Measurements from ENCODE around the gene TMEM151B. TPM values are rescaled to one million over a fixed set of nuclear protein-coding genes. Genes with fewer than 3 reads are reported as not detected.
A peak's percentile ranks its signal among the peaks of the same experiment; 100 is the strongest.

TMEM151B gene
- total and polyA plus RNA-seq, 10 of the 15 experiments (the other 5 are each of a cell fraction or from before 2014, with no cell fraction given), result 0.01 to 0.19 (median 0.05) TPM; not detected in 6

DNA sequence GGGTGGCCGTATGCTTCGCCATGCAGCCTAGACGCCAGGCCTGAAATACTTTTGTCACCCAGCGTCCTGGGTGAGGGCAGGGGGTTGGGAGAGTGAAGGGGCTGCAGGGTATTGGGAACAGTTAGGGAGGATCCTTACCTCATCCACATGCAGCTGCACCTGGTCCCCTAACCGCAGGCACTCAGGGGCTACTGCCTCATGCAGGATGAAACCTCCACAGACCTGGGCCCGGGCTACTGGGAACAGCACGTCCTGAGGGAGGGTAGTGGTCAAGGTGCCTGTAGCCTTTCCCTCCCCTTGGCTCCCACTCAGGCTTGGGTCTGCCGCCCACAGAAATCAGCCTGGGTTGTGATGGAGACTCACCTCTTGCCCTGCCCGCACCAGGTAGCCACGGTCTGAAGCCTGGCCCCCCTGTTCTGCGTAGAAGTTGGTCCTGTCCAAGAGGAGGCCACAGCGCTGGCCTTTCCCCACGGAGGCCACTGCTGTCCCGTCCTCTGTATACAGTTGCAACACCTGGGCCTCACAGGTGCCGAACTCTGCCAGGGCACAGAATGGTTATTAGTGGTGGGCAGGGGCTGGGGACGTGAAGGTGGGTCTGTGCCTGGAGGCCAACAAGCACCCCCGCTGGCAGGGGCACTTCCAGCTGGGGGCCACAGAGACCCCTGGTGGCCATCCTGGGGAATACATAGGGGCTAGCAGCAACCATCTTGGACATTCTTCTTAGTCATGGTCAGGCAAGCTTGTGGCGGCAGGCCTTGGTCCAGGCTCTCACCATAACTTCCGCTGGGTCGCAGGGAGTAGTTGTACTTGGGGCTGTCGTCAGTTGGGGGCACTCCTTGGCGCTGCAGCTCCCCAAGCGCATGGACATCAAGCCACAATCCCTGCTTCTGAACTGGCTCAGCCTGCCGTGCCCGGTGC is 34.3 kb downstream of the TMEM151B start:
- BruUV-seq (replicated peaks), result no TSS peak
- RAD21 ChIA-PET (ENCODE audit: unreplicated experiment), result interaction anchor here (1.0 to 2.8 kb wide), 4 partner anchors 34 to 208 kb away, joined by 3 to 22 read pairs (median 4); partner anchors contain the start of gene TMEM151B
- ATAC-seq (peak; percentile 86), FAIRE-seq (peak; percentile 35), DNase-seq (ENCODE audit: low read depth, low spot score) (no peak)
- SMC1A ChIA-PET (ENCODE audit: uncharacterized antibody, unreplicated experiment), result interaction anchor here (0.7 to 3.0 kb wide), 3 partner anchors 34 to 132 kb away, joined by 3 to 22 read pairs (median 4); no protein-coding TSS in a partner anchor
- no peaks in the 10 kb centered on the region for H3K9me3 ChIP-seq (replicated peaks; ENCODE audit: control insufficient read depth, insufficient read depth, low read length)
- no peaks in the 10 kb centered on the region for H4K20me1 ChIP-seq (ENCODE audit: control insufficient read depth, insufficient read depth)
- H3K27ac ChIP-seq (ENCODE audit: control insufficient read depth, insufficient read depth), result no peak overlapping the region
- no peak overlapping the region for H3K4me3 ChIP-seq
- in situ Hi-C loops (cut with MboI) (no loop called here), intact Hi-C loops (cut with micrococcal nuclease; ENCODE audit: unreplicated experiment) (loop anchor here (2.0 kb wide), 1 partner anchor 36 kb away; no protein-coding TSS in a partner anchor)
- H3K27me3 ChIP-seq (replicated peaks in 1 of 2; ENCODE audit: control insufficient read depth in 2 of 2, insufficient read depth in 2 of 2, low read length in 1 of 2), result no peaks in the 10 kb centered on the region
- H3K4me1 ChIP-seq (ENCODE audit: control insufficient read depth, insufficient read depth, low read length), result no peaks in the 10 kb centered on the region
- H3K36me3 ChIP-seq (ENCODE audit: control insufficient read depth in 2 of 2, insufficient read depth in 2 of 2, low read length in 1 of 2), result peaks cover 5 to 33% of the 10 kb centered on the region in 2 experiments; a peak in 3 of 4 replicates
- POLR2A ChIA-PET, result interaction anchor here (1.0 kb wide), 1 partner anchor 37 kb away, joined by 3 read pairs; no protein-coding TSS in a partner anchor
- 80% methylated on average over 25 of the region's 25 CpGs for WGBS (ENCODE audit: insufficient coverage, insufficient replicate concordance, low lambda C conversion rate, missing lambda C conversion rate)
- H3K4me2 ChIP-seq (ENCODE audit: control insufficient read depth, insufficient read depth), result no peak overlapping the region
- TF ChIP-seq STAT1 (conservative IDR thresholded peaks at IDR 0.05) (no peak), TCF12 (IDR thresholded peaks at IDR 0.05; ENCODE audit: low read depth, low read length) (0 out of 2 replicates have a peak, but pooled peaks have one; percentile 11), POLR2AphosphoS5 (IDR thresholded peaks at IDR 0.05; ENCODE audit: low read length) (0 out of 2 replicates have a peak, but pooled peaks have one; percentile 23), RAD21 (IDR thresholded peaks at IDR 0.05; ENCODE audit: insufficient read depth, low read depth, low read length) (peak; percentile 51), POLR2A (IDR thresholded peaks at IDR 0.05; ENCODE audit: low read depth, low read length) (0 out of 2 replicates have a peak, but pooled peaks have one; percentile 36), WRNIP1 (IDR thresholded peaks at IDR 0.05; ENCODE audit: borderline replicate concordance, low read depth, low read length) (no peak), NBN (IDR thresholded peaks at IDR 0.05) (no peak), SMC3 (IDR thresholded peaks at IDR 0.05; ENCODE audit: borderline replicate concordance, low read length) (peak; percentile 71; the same call in 1 of the 2 replicates), SMAD5 (IDR thresholded peaks at IDR 0.05; ENCODE audit: low read depth) (no peak), YY1 (IDR thresholded peaks at IDR 0.05; ENCODE audit: low read depth, low read length) (peak; percentile 91)
- TF ChIP-seq, protein P1, sequence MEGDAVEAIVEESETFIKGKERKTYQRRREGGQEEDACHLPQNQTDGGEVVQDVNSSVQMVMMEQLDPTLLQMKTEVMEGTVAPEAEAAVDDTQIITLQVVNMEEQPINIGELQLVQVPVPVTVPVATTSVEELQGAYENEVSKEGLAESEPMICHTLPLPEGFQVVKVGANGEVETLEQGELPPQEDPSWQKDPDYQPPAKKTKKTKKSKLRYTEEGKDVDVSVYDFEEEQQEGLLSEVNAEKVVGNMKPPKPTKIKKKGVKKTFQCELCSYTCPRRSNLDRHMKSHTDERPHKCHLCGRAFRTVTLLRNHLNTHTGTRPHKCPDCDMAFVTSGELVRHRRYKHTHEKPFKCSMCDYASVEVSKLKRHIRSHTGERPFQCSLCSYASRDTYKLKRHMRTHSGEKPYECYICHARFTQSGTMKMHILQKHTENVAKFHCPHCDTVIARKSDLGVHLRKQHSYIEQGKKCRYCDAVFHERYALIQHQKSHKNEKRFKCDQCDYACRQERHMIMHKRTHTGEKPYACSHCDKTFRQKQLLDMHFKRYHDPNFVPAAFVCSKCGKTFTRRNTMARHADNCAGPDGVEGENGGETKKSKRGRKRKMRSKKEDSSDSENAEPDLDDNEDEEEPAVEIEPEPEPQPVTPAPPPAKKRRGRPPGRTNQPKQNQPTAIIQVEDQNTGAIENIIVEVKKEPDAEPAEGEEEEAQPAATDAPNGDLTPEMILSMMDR (IDR thresholded peaks at IDR 0.05 in 2 of 3, conservative IDR thresholded peaks at IDR 0.05 in 1 of 3; ENCODE audit: control insufficient read depth in 2 of 3, extremely low read depth in 1 of 3, insufficient read depth in 1 of 3, low read depth in 3 of 3, low read length in 3 of 3), result peak; percentile 74 to 88 (median 75)
- TF ChIP-seq, protein P2, sequence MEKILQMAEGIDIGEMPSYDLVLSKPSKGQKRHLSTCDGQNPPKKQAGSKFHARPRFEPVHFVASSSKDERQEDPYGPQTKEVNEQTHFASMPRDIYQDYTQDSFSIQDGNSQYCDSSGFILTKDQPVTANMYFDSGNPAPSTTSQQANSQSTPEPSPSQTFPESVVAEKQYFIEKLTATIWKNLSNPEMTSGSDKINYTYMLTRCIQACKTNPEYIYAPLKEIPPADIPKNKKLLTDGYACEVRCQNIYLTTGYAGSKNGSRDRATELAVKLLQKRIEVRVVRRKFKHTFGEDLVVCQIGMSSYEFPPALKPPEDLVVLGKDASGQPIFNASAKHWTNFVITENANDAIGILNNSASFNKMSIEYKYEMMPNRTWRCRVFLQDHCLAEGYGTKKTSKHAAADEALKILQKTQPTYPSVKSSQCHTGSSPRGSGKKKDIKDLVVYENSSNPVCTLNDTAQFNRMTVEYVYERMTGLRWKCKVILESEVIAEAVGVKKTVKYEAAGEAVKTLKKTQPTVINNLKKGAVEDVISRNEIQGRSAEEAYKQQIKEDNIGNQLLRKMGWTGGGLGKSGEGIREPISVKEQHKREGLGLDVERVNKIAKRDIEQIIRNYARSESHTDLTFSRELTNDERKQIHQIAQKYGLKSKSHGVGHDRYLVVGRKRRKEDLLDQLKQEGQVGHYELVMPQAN (conservative IDR thresholded peaks at IDR 0.05), result no peak
- TF ChIP-seq, protein P3, sequence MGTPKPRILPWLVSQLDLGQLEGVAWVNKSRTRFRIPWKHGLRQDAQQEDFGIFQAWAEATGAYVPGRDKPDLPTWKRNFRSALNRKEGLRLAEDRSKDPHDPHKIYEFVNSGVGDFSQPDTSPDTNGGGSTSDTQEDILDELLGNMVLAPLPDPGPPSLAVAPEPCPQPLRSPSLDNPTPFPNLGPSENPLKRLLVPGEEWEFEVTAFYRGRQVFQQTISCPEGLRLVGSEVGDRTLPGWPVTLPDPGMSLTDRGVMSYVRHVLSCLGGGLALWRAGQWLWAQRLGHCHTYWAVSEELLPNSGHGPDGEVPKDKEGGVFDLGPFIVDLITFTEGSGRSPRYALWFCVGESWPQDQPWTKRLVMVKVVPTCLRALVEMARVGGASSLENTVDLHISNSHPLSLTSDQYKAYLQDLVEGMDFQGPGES (IDR thresholded peaks at IDR 0.05), result no peak
- no peak overlapping the region for H2AFZ ChIP-seq (ENCODE audit: control insufficient read depth, low read depth, low read length)
- no peak overlapping the region for H3K9ac ChIP-seq (ENCODE audit: control insufficient read depth, insufficient read depth, low read length)
- CTCF ChIA-PET, result interaction anchor here (0.7 to 7.4 kb wide), 16 partner anchors 8 to 212 kb away, joined by 3 to 87 read pairs (median 4); partner anchors contain the start of genes AARS2, CDC5L, NFKBIE and TMEM151B
- no peaks in the 10 kb centered on the region for H3K79me2 ChIP-seq (ENCODE audit: control insufficient read depth, insufficient read depth, low read length)

Measured in GM12878 (cell line).